Adrenal gland (tissue), 12 donors: ENCODE results near the gene P2RY8. TPM values are rescaled to one million over a fixed set of nuclear protein-coding genes. Genes with fewer than 3 reads are reported as not detected.

Experiments
- DNase-seq, 7 donors: peaks; one replicate each; pipeline ENCODE4 v3.0.0-alpha.2; 2019 to 2020
- H3K27ac ChIP-seq, 5 donors: fragments of 200-600 bp; sonication (generic) in 4 of 5; 1 replicate in 3 of 5; 2 replicates in 2 of 5; pipeline versions ENCODE4 v1.5.1 to v1.8.0; 2016 to 2020; ENCODE audit warnings: mild to moderate bottlenecking in 1 of 5
- H3K27me3 ChIP-seq: fragments of 200-600 bp; 2 replicates; pipeline ENCODE4 v1.8.0; 2021
- H3K36me3 ChIP-seq, 2 donors: fragments of 200-600 bp; replicated peaks in 1 of 2; 1 replicate in 1 of 2; 2 replicates in 1 of 2; pipeline versions ENCODE4 v1.5.1 to v1.8.0; 2018 to 2022
- H3K4me1 ChIP-seq, 2 donors: fragments of 200-600 bp; replicated peaks in 1 of 2; 1 replicate in 1 of 2; 2 replicates in 1 of 2; pipeline versions ENCODE4 v1.5.1 to v1.8.0; 2018 to 2021
- H3K4me3 ChIP-seq, 4 donors: fragments of 200-600 bp; sonication (generic) in 3 of 4; one replicate each; pipeline ENCODE4 v1.5.1; 2016 to 2018
- H3K9me3 ChIP-seq, 3 donors: fragments of 200-600 bp; sonication (generic) in 1 of 3; replicated peaks in 1 of 3; 1 replicate in 2 of 3; 2 replicates in 1 of 3; pipeline versions ENCODE4 v1.5.1 to v1.8.0; 2016 to 2021
- POLR2A ChIP-seq, 2 donors: fragments of 450-650 bp; IDR thresholded peaks; one replicate each; pipeline ENCODE4 v1.6.1; 2017; ENCODE audit warnings: antibody characterized with exemption in 2 of 2, mild to moderate bottlenecking in 2 of 2, moderate library complexity in 1 of 2
- WGBS, 4 donors: extraction: QIAGEN DNeasy Blood & Tissue Kit in 2 of 4; methylation state at CpG; one replicate each; pipeline versions ENCODE4 v1.1.5 to v1.1.7; 2013 to 2017; 5-methylcytosine and 5-hydroxymethylcytosine counted together
- intact Hi-C, 2 donors: fragments of 100-400 bp; cut with DNase I; formaldehyde crosslinking; loops; one replicate each; pipeline versions ENCODE4 v1.14.1 to v1.15.0; 2022 to 2023
- polyA plus RNA-seq, 3 donors: library from polyadenylated mRNA; stranded (reverse); fragments of 200-250 nt in 2 of 3; fragments of 350-450 nt in 1 of 3; fragmentation: Illumina TruSeq in 1 of 3; extraction: RNeasy Lipid Tissue Mini Kit (QIAGEN cat#74804) in 1 of 3; gene quantifications; one replicate each; pipeline ENCODE4 v1.2.3, GENCODE V29; 2013 to 2014
- total RNA-seq, 9 donors: library from RNA; depleted of rRNA in 4 of 9; stranded (reverse); fragments of >200 nt in 4 of 9; fragments of 120-200 nt in 1 of 9; fragmentation: NEBNext Ultra II Directional in 1 of 9; extraction: Animal tissue kit (Norgen Biotek cat#: 25700) in 1 of 9; gene quantifications; one replicate each; pipeline versions ENCODE4 v1.1.0 to v1.2.4, GENCODE V29; 2013 to 2023
- TF ChIP-seq, protein P1 (sequence below), 6 experiments: fragments of 450-650 bp in 4 of 6; fragments of 200-600 bp in 2 of 6; sonication (generic) in 1 of 6; IDR thresholded peaks; 1 replicate in 5 of 6; 2 replicates in 1 of 6; pipeline versions ENCODE4 v1.5.1 to v1.8.0; 2016 to 2021; ENCODE audit warnings: antibody characterized with exemption in 6 of 6, mild to moderate bottlenecking in 2 of 6, moderate library complexity in 1 of 6
- donor health status: healthy with polysubstance abuse.
- donor health status: Bipolar disorder and iron deficiency.
- donor health status: DM: yes; HTN: yes; CAD: no.
- donor health status: DM: no; HTN: no; CAD: no.
- donor health status: DM: no; HTN: no; CAD: no.
- donor health status: DM: yes; HTN: yes; CAD: no.

Gene P2RY8
- total and polyA plus RNA-seq, 12 donors: 1.9 to 13.4 (median 6.0) TPM

- TF ChIP-seq POLR2A (IDR thresholded peaks at IDR 0.05): no peak
- TF ChIP-seq, protein P1, sequence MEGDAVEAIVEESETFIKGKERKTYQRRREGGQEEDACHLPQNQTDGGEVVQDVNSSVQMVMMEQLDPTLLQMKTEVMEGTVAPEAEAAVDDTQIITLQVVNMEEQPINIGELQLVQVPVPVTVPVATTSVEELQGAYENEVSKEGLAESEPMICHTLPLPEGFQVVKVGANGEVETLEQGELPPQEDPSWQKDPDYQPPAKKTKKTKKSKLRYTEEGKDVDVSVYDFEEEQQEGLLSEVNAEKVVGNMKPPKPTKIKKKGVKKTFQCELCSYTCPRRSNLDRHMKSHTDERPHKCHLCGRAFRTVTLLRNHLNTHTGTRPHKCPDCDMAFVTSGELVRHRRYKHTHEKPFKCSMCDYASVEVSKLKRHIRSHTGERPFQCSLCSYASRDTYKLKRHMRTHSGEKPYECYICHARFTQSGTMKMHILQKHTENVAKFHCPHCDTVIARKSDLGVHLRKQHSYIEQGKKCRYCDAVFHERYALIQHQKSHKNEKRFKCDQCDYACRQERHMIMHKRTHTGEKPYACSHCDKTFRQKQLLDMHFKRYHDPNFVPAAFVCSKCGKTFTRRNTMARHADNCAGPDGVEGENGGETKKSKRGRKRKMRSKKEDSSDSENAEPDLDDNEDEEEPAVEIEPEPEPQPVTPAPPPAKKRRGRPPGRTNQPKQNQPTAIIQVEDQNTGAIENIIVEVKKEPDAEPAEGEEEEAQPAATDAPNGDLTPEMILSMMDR (IDR thresholded peaks at IDR 0.05): no peak
- no peaks in the 10 kb centered on the region for H3K36me3 ChIP-seq
- intact Hi-C loops: no loop called here
- no peak overlapping the region for H3K27ac ChIP-seq
- H3K4me1 ChIP-seq: no peaks in the 10 kb centered on the region
- WGBS, 4 donors: 90 to 100% (median 96%) methylated on average over 1 of the region's 1 CpG
- H3K4me3 ChIP-seq: no peak overlapping the region
- no peaks in the 10 kb centered on the region for H3K9me3 ChIP-seq
- DNase-seq: no peak
- H3K27me3 ChIP-seq: no peaks in the 10 kb centered on the region
These were observed 18.5 kb downstream of the P2RY8 start for GRCh38 chrX:1518512-1518911.

- H3K4me3 ChIP-seq: no peak overlapping the region
- DNase-seq: no peak
- TF ChIP-seq, protein P1 (IDR thresholded peaks at IDR 0.05): no peak
- no peak for TF ChIP-seq POLR2A (IDR thresholded peaks at IDR 0.05)
- no peaks in the 10 kb centered on the region for H3K27me3 ChIP-seq
- H3K4me1 ChIP-seq: no peaks in the 10 kb centered on the region
- no peaks in the 10 kb centered on the region for H3K9me3 ChIP-seq
- intact Hi-C loops: no loop called here
- WGBS, 4 donors: 73 to 83% (median 78%) methylated on average over 9 of the region's 9 CpGs
- H3K27ac ChIP-seq: no peak overlapping the region
- H3K36me3 ChIP-seq: no peaks in the 10 kb centered on the region
These were observed 20.3 kb downstream of the P2RY8 start for GRCh38 chrX:1516596-1517104.

DNA sequence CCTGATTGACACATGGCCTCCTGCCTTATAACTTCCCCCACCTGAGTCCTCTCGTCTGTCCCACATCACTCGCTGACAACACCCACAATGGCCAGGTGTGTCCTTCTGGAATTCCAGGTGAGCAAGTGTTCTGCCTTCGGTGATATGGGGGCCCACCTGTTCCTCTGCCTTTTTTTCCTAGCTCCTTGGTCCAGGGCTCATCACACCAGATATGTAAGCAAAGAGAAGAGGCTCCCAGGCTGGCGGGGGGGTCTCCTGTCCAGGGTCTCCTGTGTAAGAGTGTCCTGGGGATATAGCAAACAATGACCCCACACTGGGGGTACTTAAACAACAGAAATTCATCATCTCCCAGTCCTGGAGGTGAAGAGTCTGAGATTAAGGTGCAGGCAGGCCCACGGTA, 25.2 kb downstream of the P2RY8 start:
- H3K36me3 ChIP-seq: no peaks in the 10 kb centered on the region
- no peak overlapping the region for H3K4me3 ChIP-seq
- 90 to 94% (median 94%) methylated on average over 5 of the region's 5 CpGs for WGBS, 4 donors
- H3K4me1 ChIP-seq: no peaks in the 10 kb centered on the region
- no peaks in the 10 kb centered on the region for H3K9me3 ChIP-seq
- intact Hi-C loops: no loop called here
- no peaks in the 10 kb centered on the region for H3K27me3 ChIP-seq
- no peak overlapping the region for H3K27ac ChIP-seq
- TF ChIP-seq, protein P1 (IDR thresholded peaks at IDR 0.05): no peak
- no peak for TF ChIP-seq POLR2A (IDR thresholded peaks at IDR 0.05)
- no peak for DNase-seq

DNA sequence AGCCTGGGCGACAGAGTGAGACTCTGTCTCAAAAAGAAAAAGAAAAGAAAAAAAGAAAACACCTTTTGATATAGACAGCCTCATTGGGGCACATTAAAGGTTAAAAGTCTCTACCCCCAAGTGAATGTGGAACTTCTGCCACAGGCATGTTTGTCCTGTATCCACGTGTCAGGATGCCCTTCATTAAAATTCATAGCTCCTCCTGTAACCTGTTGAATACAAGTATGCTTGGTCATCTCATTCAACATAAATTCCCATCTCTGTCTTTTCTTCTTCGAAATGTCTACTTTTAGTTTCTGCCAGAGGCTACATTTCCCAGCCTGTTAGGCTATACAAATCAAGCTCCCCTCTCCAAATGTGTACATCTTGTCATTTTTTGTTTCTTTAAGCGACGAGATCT, 25.8 kb downstream of the P2RY8 start:
- H3K27me3 ChIP-seq: no peaks in the 10 kb centered on the region
- no peak overlapping the region for H3K27ac ChIP-seq
- TF ChIP-seq, protein P1 (IDR thresholded peaks at IDR 0.05): no peak
- TF ChIP-seq POLR2A (IDR thresholded peaks at IDR 0.05): no peak
- intact Hi-C loops: no loop called here
- H3K9me3 ChIP-seq: no peaks in the 10 kb centered on the region
- WGBS, 4 donors: 69 to 87% (median 72%) methylated on average over 5 of the region's 5 CpGs
- H3K4me1 ChIP-seq: no peaks in the 10 kb centered on the region
- no peak for DNase-seq
- H3K4me3 ChIP-seq: no peak overlapping the region
- no peaks in the 10 kb centered on the region for H3K36me3 ChIP-seq
